Suprapubic skin (tissue), 4 donors: ENCODE measurements around the gene DNM3.

Source experiments
- POLR2A ChIP-seq, 2 donors: fragments of 450-650 bp; IDR thresholded peaks; one replicate each; pipeline ENCODE4 v1.6.1; 2017; ENCODE audit warnings: antibody characterized with exemption in 2 of 2, mild to moderate bottlenecking in 2 of 2, moderate library complexity in 2 of 2
- POLR2AphosphoS5 ChIP-seq, 3 donors: sonication (generic); formaldehyde crosslinking; IDR thresholded peaks; one replicate each; pipeline ENCODE4 v1.6.1; 2017; ENCODE audit warnings: antibody characterized with exemption in 3 of 3
- TF ChIP-seq, protein P1 (sequence below), 2 donors: fragments of 200-600 bp in 1 of 2; fragments of 450-650 bp in 1 of 2; sonication (generic) in 1 of 2; IDR thresholded peaks; one replicate each; pipeline ENCODE4 v1.5.1; 2016 to 2019; ENCODE audit warnings: antibody characterized with exemption in 2 of 2, mild to moderate bottlenecking in 1 of 2, moderate library complexity in 1 of 2

DNA sequence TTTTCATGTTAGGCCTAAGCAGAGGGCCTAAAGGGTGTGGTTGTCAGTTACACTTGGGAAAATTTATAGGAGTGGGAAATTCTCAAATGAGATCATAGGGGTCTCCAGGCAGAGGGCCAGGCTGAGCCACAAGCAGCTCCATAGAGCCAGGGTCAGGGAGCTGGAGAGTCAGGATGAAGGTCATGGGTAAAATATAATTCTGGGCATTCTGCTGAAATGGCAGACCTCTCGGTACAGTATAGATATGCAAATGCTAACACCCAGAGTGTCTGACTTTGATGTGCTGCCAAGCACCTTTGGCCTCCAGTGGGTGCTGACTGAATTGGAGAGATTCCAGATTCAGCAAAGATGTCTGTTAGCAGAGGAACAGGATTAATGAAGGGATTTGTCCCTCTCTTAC lies 40.1 kb downstream of the DNM3 start:
- TF ChIP-seq, protein P1, sequence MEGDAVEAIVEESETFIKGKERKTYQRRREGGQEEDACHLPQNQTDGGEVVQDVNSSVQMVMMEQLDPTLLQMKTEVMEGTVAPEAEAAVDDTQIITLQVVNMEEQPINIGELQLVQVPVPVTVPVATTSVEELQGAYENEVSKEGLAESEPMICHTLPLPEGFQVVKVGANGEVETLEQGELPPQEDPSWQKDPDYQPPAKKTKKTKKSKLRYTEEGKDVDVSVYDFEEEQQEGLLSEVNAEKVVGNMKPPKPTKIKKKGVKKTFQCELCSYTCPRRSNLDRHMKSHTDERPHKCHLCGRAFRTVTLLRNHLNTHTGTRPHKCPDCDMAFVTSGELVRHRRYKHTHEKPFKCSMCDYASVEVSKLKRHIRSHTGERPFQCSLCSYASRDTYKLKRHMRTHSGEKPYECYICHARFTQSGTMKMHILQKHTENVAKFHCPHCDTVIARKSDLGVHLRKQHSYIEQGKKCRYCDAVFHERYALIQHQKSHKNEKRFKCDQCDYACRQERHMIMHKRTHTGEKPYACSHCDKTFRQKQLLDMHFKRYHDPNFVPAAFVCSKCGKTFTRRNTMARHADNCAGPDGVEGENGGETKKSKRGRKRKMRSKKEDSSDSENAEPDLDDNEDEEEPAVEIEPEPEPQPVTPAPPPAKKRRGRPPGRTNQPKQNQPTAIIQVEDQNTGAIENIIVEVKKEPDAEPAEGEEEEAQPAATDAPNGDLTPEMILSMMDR (IDR thresholded peaks at IDR 0.05) = no peak
- no peak for TF ChIP-seq POLR2AphosphoS5 (IDR thresholded peaks at IDR 0.05)
- TF ChIP-seq POLR2A (IDR thresholded peaks at IDR 0.05) = no peak
